ENCODE measurements around the gene RGS9BP. TPM values are rescaled to one million over a fixed set of nuclear protein-coding genes. Genes with fewer than 3 reads are reported as not detected.

RGS9BP gene
- total RNA-seq, 1 donor from 2014 or later = 0.79 TPM

DNA sequence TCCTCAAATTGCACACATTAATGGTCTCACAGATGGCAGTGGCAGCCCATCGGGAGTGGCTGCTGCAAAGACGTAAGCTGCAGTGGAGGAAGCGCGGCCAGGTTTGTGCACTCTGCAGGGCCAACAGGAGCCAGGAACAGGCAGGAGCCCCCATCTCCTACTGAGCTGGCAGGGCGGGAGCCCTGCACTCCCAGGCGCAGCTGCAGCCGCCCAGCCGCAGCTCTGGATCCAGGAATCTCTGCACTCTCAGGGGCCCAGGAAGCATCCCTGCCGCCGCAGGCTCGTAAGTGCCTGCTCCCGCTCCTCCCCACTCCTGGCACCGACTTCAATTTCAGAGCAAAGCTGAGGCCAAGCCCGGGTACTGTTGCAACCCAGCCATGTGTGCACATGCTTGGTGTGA, 38.2 kb upstream of the RGS9BP start:
- FAIRE-seq (no peak), DNase-seq (ENCODE audit: low read depth) (no peak)
- TF ChIP-seq, protein P1, sequence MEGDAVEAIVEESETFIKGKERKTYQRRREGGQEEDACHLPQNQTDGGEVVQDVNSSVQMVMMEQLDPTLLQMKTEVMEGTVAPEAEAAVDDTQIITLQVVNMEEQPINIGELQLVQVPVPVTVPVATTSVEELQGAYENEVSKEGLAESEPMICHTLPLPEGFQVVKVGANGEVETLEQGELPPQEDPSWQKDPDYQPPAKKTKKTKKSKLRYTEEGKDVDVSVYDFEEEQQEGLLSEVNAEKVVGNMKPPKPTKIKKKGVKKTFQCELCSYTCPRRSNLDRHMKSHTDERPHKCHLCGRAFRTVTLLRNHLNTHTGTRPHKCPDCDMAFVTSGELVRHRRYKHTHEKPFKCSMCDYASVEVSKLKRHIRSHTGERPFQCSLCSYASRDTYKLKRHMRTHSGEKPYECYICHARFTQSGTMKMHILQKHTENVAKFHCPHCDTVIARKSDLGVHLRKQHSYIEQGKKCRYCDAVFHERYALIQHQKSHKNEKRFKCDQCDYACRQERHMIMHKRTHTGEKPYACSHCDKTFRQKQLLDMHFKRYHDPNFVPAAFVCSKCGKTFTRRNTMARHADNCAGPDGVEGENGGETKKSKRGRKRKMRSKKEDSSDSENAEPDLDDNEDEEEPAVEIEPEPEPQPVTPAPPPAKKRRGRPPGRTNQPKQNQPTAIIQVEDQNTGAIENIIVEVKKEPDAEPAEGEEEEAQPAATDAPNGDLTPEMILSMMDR (IDR thresholded peaks at IDR 0.05; ENCODE audit: insufficient read depth, low read length, severe bottlenecking) = no peak
- H3K4me3 ChIP-seq (ENCODE audit: low read depth, low read length) = no peak overlapping the region
- H3K27me3 ChIP-seq (ENCODE audit: control insufficient read depth, insufficient read depth, low read length) = no peaks in the 10 kb centered on the region
- H3K36me3 ChIP-seq (ENCODE audit: control insufficient read depth, insufficient read depth, low read length) = peaks cover 17% of the 10 kb centered on the region

DNA sequence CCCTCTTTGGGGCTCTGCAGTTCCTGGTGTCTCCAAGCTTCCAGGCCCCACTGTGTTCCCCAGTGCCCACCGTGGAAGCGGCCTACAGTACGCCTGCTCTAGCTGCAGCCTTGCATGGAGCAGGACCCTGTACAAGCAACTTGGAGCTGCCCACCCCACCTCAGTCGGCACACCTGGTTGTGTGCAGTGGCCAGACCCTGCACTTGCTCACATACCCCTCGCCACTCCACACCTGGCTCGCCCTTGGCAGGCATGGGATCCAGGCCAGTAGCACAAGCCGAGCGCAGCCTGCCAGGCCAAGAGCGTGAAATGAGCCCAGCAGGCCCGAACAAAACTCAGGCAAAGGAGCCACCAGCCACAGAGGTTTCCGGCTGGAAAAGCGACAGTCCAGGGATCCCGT, 37.0 kb upstream of the RGS9BP start:
- peaks cover 20% of the 10 kb centered on the region for H3K36me3 ChIP-seq (ENCODE audit: control insufficient read depth, insufficient read depth, low read length)
- TF ChIP-seq, protein P1 (IDR thresholded peaks at IDR 0.05; ENCODE audit: insufficient read depth, low read length, severe bottlenecking) = no peak
- H3K27me3 ChIP-seq (ENCODE audit: control insufficient read depth, insufficient read depth, low read length) = no peaks in the 10 kb centered on the region
- DNase-seq (ENCODE audit: low read depth) (no peak), FAIRE-seq (no peak)
- no peak overlapping the region for H3K4me3 ChIP-seq (ENCODE audit: low read depth, low read length)

DNA sequence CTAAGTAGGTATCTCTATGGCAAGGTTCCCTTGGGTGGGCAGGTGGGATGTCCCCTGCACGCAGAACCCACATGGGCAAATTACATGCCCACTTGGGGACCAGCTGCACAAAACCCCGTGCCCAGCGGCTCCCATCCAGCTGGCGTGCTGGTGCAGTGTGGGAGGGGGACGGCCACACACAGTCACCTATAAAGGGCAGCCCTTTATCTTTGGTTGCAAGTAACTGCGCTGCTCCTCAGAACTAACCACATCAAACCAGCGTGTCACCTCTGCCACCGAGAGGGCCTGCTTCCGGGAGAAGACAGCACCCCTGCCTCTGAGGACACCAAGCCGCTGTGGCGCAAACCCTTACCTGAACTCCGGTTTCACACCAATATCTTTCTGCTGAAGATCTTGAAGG, 32.9 kb upstream of the RGS9BP start:
- no peak overlapping the region for H3K4me3 ChIP-seq (ENCODE audit: low read depth, low read length)
- H3K27me3 ChIP-seq (ENCODE audit: control insufficient read depth, insufficient read depth, low read length) = no peaks in the 10 kb centered on the region
- peaks cover 21% of the 10 kb centered on the region for H3K36me3 ChIP-seq (ENCODE audit: control insufficient read depth, insufficient read depth, low read length)
- FAIRE-seq (no peak), DNase-seq (ENCODE audit: low read depth) (no peak)
- TF ChIP-seq, protein P1 (IDR thresholded peaks at IDR 0.05; ENCODE audit: insufficient read depth, low read length, severe bottlenecking) = no peak

DNA sequence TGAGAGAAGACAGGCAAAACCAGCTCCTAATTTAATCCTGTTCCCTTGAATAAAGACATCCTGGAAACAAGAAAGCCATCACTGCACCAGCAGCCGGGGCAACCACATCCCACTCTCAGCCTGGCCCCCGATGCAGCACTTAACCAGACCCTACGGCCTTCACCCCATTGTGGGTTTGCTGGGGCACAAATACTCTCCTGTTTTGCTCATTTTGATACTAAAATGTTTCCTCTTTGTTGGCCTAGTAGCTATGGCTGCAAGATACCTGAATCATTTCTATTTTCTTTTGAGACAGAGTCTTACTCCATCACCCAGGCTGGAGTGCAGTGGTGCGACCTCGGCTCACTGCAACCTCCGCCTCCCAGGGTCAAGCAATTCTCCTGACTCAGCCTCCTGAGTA, 29.1 kb upstream of the RGS9BP start:
- no peak overlapping the region for H3K4me3 ChIP-seq (ENCODE audit: low read depth, low read length)
- DNase-seq (ENCODE audit: low read depth) = no peak
- H3K27me3 ChIP-seq (ENCODE audit: control insufficient read depth, insufficient read depth, low read length) = no peaks in the 10 kb centered on the region
- TF ChIP-seq, protein P1 (IDR thresholded peaks at IDR 0.05; ENCODE audit: insufficient read depth, low read length, severe bottlenecking) = no peak
- H3K36me3 ChIP-seq (ENCODE audit: control insufficient read depth, insufficient read depth, low read length) = peaks cover 20% of the 10 kb centered on the region
- FAIRE-seq = no peak

DNA sequence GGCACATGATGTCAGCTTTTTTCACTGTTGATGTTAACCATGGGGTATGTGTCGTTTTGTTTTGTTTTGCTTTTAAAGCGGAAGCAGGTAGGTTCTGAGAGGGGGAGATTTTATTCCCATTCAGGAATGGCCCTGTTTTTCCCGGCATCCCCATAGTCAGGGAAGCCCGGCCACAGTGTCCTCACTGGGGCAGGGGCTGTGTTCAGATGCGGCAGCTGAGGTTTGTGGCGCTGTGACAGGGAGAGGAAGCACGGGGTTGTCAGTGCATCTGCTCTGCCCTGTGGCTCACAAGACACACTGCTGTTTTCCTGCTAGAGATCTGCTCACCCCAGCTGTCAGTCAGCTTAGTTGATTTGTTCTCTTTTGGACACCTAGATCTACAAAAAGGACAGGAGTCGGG, 28.3 kb upstream of the RGS9BP start:
- FAIRE-seq (no peak), DNase-seq (ENCODE audit: low read depth) (no peak)
- H3K27me3 ChIP-seq (ENCODE audit: control insufficient read depth, insufficient read depth, low read length) = no peaks in the 10 kb centered on the region
- TF ChIP-seq, protein P1 (IDR thresholded peaks at IDR 0.05; ENCODE audit: insufficient read depth, low read length, severe bottlenecking) = no peak
- no peak overlapping the region for H3K4me3 ChIP-seq (ENCODE audit: low read depth, low read length)
- peaks cover 17% of the 10 kb centered on the region for H3K36me3 ChIP-seq (ENCODE audit: control insufficient read depth, insufficient read depth, low read length)

DNA sequence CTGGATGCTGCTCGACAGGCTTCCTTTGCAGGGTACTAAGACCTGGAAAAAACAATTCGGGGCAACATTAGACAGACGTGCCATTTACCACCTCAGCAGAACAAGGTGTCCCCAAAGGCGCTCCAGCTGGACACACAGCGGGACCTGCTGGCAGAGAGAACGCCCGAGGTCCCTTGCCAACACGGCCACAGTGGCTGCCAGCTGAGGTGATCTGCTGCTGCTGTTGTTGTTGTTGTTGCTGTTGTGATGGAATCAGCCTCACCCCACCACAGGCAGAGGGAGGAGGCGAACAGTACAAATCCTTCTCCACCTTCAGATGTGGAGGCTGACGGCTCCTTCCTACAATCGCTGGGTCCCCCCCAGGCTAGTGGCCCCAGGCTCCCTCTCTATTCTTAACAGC, 25.9 kb upstream of the RGS9BP start:
- DNase-seq (ENCODE audit: low read depth) (no peak), FAIRE-seq (no peak)
- Histone ChIP-seq H3K27me3 (ENCODE audit: control insufficient read depth, insufficient read depth, low read length) (no peaks in the 10 kb centered on the region), H3K4me3 (ENCODE audit: low read depth, low read length) (no peak overlapping the region), H3K36me3 (ENCODE audit: control insufficient read depth, insufficient read depth, low read length) (peaks cover 10% of the 10 kb centered on the region)
- TF ChIP-seq, protein P1 (IDR thresholded peaks at IDR 0.05; ENCODE audit: insufficient read depth, low read length, severe bottlenecking) = no peak

Measured in bronchial epithelial cell (primary cell).